ENCODE measurements around the gene AKAP8L. TPM values are rescaled to one million over a fixed set of nuclear protein-coding genes. Genes with fewer than 3 reads are reported as not detected.

The AKAP8L gene
- total and polyA plus RNA-seq, 5 experiments from 2014 or later, result 38.7 to 232 (median 80.7) TPM

DNA sequence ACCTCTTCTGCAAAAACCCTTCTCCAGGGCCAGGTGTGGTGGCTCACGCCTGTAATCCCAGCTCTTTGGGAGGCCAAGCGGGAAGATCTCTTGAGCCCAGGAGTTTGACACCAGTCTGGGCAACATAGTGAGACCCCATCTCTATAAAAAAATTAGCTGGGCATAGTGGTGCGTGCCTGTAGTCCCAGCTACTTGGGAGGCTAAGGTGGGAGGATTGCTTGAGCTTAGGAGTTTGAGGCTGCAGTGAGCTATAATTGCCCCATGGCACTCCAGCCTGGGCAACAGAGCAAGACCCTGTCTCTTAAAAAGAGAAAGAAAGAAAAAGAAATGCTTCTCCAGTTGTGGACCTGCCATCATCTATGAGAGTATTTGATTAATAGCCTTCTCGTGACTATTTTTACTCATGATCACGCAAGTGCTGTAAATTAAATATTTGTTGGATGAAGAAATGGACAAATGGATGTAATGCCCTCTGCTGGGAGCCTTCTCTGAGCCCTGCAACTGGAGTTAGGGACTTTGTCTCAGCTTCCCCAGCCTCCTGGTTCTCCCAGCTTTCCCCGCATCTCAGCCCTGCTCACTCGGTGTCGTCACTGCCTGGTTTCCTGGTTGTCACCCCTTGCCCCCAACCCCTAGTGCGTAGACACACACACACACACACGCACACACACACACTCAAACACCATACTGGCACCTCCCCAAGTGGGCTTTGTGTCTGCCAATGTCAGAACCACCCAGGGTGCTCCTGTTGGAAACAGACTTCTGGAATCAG is 18.8 kb upstream of the AKAP8L start:
- ATAC-seq (no peak), DNase-seq (peak in 1 of 10 donors; percentile 56)
- Mint-ChIP-seq H3K4me3 (no peak overlapping the region), H3K27me3 (no peaks in the 10 kb centered on the region), H3K4me1 (peaks cover 7 to 10% (median 8%) of the 10 kb centered on the region in 4 donors), H3K27ac (peak overlapping the region in 1 of 10 donors; percentile 32), H3K36me3 (no peaks in the 10 kb centered on the region), H3K9me3 (no peaks in the 10 kb centered on the region)
- POLR2A ChIA-PET, result interaction anchor here (0.6 to 3.6 kb wide), 2 partner anchors 26 to 917 kb away, joined by 3 to 12 read pairs; no protein-coding TSS in a partner anchor

DNA sequence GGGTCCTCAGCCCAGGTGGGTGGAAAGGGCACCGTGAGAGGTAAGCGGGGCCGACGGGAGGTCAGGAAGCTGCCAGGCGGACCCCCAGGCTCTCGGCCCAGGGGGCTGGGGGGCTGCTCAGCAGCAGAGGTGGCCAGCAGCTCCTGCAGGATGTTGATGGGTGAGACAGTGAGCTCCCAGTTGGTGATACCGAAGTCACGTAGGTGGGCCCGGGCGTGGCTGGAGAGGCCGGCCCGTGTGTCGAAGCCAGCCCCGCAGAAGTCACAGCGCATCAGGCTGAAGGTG is 18.0 kb upstream of the AKAP8L start:
- DNase-seq, result peak in 1 of 10 donors; percentile 52
- no peaks in the 10 kb centered on the region for H3K9me3 Mint-ChIP-seq
- no peaks in the 10 kb centered on the region for H3K27me3 Mint-ChIP-seq
- POLR2A ChIA-PET, result interaction anchor here (0.5 to 3.6 kb wide), 4 partner anchors 12 to 918 kb away, joined by 3 to 12 read pairs (median 4); no protein-coding TSS in a partner anchor
- no peak overlapping the region for H3K27ac Mint-ChIP-seq
- H3K36me3 Mint-ChIP-seq, result no peaks in the 10 kb centered on the region
- no peak overlapping the region for H3K4me3 Mint-ChIP-seq
- no peak for ATAC-seq
- H3K4me1 Mint-ChIP-seq, result peaks cover 9 to 13% (median 11%) of the 10 kb centered on the region in 4 donors

GRCh38 chr19:15436012-15436825 is 17.4 kb upstream of the AKAP8L start:
- ATAC-seq, result no peak
- H3K27me3 Mint-ChIP-seq, result no peaks in the 10 kb centered on the region
- no peak overlapping the region for H3K27ac Mint-ChIP-seq
- H3K4me3 Mint-ChIP-seq, result no peak overlapping the region
- DNase-seq, result no peak
- POLR2A ChIA-PET, result interaction anchor here (0.5 to 3.6 kb wide), 4 partner anchors 13 to 832 kb away, joined by 3 to 12 read pairs (median 4); no protein-coding TSS in a partner anchor
- H3K4me1 Mint-ChIP-seq, result peaks cover 14 to 19% (median 16%) of the 10 kb centered on the region in 4 donors
- H3K36me3 Mint-ChIP-seq, result no peaks in the 10 kb centered on the region
- no peaks in the 10 kb centered on the region for H3K9me3 Mint-ChIP-seq

DNA sequence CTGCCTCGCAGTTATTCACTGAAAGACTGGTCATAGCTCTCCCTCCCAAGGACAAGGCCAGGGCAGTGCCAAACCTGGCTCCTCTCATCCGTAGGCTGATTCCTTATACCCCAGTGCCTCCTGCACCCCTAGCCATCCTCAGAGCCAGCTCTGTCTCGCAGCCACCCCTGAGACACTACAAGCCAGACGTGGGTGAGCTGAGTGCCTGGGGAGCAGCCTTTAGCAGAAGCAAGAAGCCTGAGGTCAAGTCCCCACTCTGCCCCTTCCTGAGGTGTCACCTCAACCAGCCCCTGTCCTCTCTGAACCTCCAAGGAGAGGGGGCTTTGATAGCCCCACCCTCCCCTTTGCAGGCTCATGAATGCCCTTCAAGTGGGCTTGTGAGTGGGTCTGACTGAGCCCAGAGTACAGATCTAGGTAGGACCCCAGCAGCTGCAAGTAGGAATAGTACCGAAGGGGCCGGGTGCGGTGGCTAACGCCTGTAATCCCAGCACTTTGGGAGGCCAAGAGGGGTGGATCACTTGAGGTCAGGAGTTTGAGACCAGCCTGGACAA is 14.8 kb upstream of the AKAP8L start:
- H3K27me3 Mint-ChIP-seq, result no peaks in the 10 kb centered on the region
- POLR2A ChIA-PET, result interaction anchor here (0.6 to 6.8 kb wide), 16 partner anchors 11 to 122 kb away, joined by 3 to 87 read pairs (median 6); partner anchors contain the start of genes AKAP8, AKAP8L, RASAL3 and WIZ

GRCh38 chr19:15432629-15433518 is 14.1 kb upstream of the AKAP8L start:
- peak; percentile 89 to 94 for ATAC-seq
- POLR2A ChIA-PET, result interaction anchor here (0.6 to 6.8 kb wide), 18 partner anchors 10 to 123 kb away, joined by 3 to 87 read pairs (median 6); partner anchors contain the start of genes AKAP8, AKAP8L, BRD4 and RASAL3
- Mint-ChIP-seq H3K9me3 (no peaks in the 10 kb centered on the region), H3K27me3 (no peaks in the 10 kb centered on the region), H3K4me1 (peaks cover 19 to 34% (median 29%) of the 10 kb centered on the region in 4 donors), H3K4me3 (peak overlapping the region; percentile 88 to 99 (median 94)), H3K27ac (peak overlapping the region; percentile 84 to 99 (median 95)), H3K36me3 (no peaks in the 10 kb centered on the region)
- peak; percentile 83 to 94 (median 90) for DNase-seq

More for the DNA sequence above, 14.8 kb upstream of the AKAP8L start:
- H3K9me3 Mint-ChIP-seq, result no peaks in the 10 kb centered on the region
- DNase-seq (peak in 1 of 10 donors; percentile 61), ATAC-seq (no peak)
- peak overlapping the region; percentile 88 to 99 (median 94) for H3K4me3 Mint-ChIP-seq
- H3K36me3 Mint-ChIP-seq, result no peaks in the 10 kb centered on the region
- H3K27ac Mint-ChIP-seq, result peak overlapping the region; percentile 84 to 99 (median 95)
- peaks cover 19 to 32% (median 27%) of the 10 kb centered on the region in 4 donors for H3K4me1 Mint-ChIP-seq

GRCh38 chr19:15432018-15432494 is 13.3 kb upstream of the AKAP8L start:
- H3K36me3 Mint-ChIP-seq, result peaks cover 0 to 4% (median 4%) of the 10 kb centered on the region in 3 donors
- H3K9me3 Mint-ChIP-seq, result no peaks in the 10 kb centered on the region
- peak; percentile 1 to 10 for ATAC-seq
- DNase-seq, result peak in 2 of 10 donors; percentile 26 to 59
- POLR2A ChIA-PET, result interaction anchor here (0.8 to 6.8 kb wide), 15 partner anchors 10 to 124 kb away, joined by 3 to 87 read pairs (median 8); partner anchors contain the start of genes AKAP8, AKAP8L, RASAL3 and WIZ
- peak overlapping the region; percentile 77 to 97 (median 95) for H3K27ac Mint-ChIP-seq
- peaks cover 19 to 38% (median 29%) of the 10 kb centered on the region in 4 donors for H3K4me1 Mint-ChIP-seq
- H3K4me3 Mint-ChIP-seq, result peak overlapping the region; percentile 94 to 98 (median 96)
- H3K27me3 Mint-ChIP-seq, result no peaks in the 10 kb centered on the region

DNA sequence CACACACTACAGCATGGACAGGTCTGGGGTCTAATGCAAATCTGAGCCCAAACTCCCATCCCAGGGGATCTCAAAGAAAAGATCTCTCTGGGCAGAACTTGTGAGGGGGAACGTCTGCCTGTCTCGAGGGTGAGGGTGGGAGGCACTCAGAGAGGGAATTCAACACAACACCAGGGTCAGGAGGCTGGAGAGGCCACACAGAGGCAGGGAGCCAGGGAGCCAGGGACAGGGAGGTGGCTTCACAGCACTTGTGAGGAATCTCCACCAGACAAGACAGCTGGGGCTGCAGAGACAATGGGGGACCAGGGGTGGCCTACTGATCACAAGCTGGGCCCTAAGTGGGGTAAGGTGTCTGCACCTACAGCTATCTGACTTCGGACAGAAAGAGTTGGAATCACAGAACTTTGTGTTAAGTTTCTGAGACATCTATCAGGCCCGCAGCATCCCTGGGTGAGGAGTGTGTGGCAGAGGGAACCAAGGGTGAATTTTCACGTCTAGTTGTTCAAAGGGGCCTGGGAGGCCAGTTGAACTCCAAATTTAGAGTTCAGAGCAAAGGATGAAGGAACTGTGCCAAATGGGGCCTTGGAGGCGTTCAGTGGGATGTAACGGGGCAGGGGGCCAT is 12.7 kb upstream of the AKAP8L start:
- H3K4me3 Mint-ChIP-seq, result peak overlapping the region; percentile 94 to 98 (median 96)
- H3K27ac Mint-ChIP-seq, result peak overlapping the region; percentile 77 to 97 (median 95)
- DNase-seq, result peak in 1 of 10 donors; percentile 53
- peaks cover 19 to 38% (median 29%) of the 10 kb centered on the region in 4 donors for H3K4me1 Mint-ChIP-seq
- H3K9me3 Mint-ChIP-seq, result no peaks in the 10 kb centered on the region
- peaks cover 0 to 9% (median 5%) of the 10 kb centered on the region in 3 donors for H3K36me3 Mint-ChIP-seq
- H3K27me3 Mint-ChIP-seq, result no peaks in the 10 kb centered on the region
- no peak for ATAC-seq
- POLR2A ChIA-PET, result interaction anchor here (0.9 to 6.8 kb wide), 6 partner anchors 13 to 120 kb away, joined by 3 to 87 read pairs (median 11); partner anchors contain the start of genes AKAP8L and WIZ

GRCh38 chr19:15430526-15431120 is 11.8 kb upstream of the AKAP8L start:
- no peaks in the 10 kb centered on the region for H3K27me3 Mint-ChIP-seq
- peak overlapping the region in 5 of 10 donors; percentile 29 to 86 (median 65) for H3K27ac Mint-ChIP-seq
- ATAC-seq (no peak), DNase-seq (no peak)
- H3K36me3 Mint-ChIP-seq, result peaks cover 0 to 16% (median 11%) of the 10 kb centered on the region in 3 donors
- peaks cover 26 to 44% (median 30%) of the 10 kb centered on the region in 4 donors for H3K4me1 Mint-ChIP-seq
- POLR2A ChIA-PET, result interaction anchor here (2.4 to 6.8 kb wide), 2 partner anchors 12 to 121 kb away, joined by 5 to 87 read pairs; partner anchors contain the start of gene AKAP8L
- H3K9me3 Mint-ChIP-seq, result no peaks in the 10 kb centered on the region
- H3K4me3 Mint-ChIP-seq, result peak overlapping the region; percentile 94 to 98 (median 96)

DNA sequence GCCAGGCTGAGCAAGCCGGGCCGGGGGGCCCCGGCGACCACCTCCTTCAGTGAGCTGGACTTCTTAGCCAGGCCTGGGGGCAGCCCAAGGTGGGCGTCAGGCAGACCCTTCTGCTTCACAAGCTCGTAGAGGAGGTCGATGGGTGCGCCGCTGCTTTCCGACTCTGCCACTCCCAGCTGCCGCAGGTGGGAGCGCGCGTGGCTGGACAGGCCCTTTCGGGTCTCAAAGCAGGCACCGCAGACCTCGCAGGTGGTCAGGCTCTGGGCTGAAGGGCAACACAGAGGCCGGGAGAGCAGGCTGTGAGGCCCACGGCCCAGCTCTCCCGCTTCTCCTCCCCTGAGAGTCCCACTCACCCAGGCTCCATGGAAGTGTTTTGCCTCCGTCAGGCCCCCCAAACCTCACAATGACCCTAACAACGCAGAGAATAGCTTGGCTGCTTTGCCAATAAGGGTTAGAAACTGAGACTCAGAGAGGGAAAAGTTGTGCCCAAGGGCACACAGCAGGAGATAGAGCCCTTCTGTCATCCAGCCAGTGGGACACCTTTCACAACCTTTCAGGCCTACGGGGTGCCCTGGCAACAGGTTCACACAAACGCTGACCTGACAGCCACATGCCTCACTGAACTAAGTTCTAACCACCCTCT is 11.2 kb upstream of the AKAP8L start:
- Mint-ChIP-seq H3K9me3 (no peaks in the 10 kb centered on the region), H3K4me3 (peak overlapping the region in 7 of 10 donors; percentile 40 to 94 (median 65)), H3K27me3 (no peaks in the 10 kb centered on the region), H3K4me1 (peaks cover 26 to 44% (median 30%) of the 10 kb centered on the region in 4 donors), H3K27ac (peak overlapping the region in 4 of 10 donors; percentile 38 to 86 (median 58)), H3K36me3 (peaks cover 0 to 17% (median 11%) of the 10 kb centered on the region in 3 donors)
- POLR2A ChIA-PET, result interaction anchor here (0.7 to 6.8 kb wide), 5 partner anchors 12 to 150 kb away, joined by 3 to 87 read pairs (median 3); partner anchors contain the start of gene AKAP8L
- ATAC-seq, result no peak
- no peak for DNase-seq
